SK-N-MC (cell line): ENCODE results near the gene C2CD4A.
"Not testable (repeated sequence)": the region's sequence is repeated elsewhere in the genome, so short reads cannot be mapped to it uniquely, and the experiment has no call there.

Source experiments
- DNase-seq: peaks from one replicate; pipeline ENCODE4 v3.0.0-alpha.2; 2011; ENCODE audit warnings: low read depth, low spot score
- H3K27ac ChIP-seq: fragments of 200-600 bp; sonication (generic); 2 replicates; pipeline ENCODE4 v1.5.1; 2016; ENCODE audit warnings: mixed run types
- H3K36me3 ChIP-seq: fragments of 200-600 bp; sonication (generic); 2 replicates; pipeline ENCODE4 v1.6.1; 2017; ENCODE audit warnings: antibody characterized with exemption, low read length, mixed read lengths; ENCODE audit not compliant: insufficient read depth
- H3K4me3 ChIP-seq: fragments of 200-600 bp; sonication (generic); 2 replicates; pipeline ENCODE4 v1.5.1; 2016
- H3K9ac ChIP-seq: fragments of 200-600 bp; sonication (generic); 2 replicates; pipeline ENCODE4 v1.8.0; 2017; ENCODE audit warnings: mixed run types, mixed read lengths; ENCODE audit not compliant: insufficient read length
- H3K9me3 ChIP-seq: fragments of 200-600 bp; sonication (generic); 2 replicates; pipeline ENCODE4 v1.6.1; 2017; ENCODE audit warnings: low read depth, mild to moderate bottlenecking, antibody characterized with exemption, low read length, moderate library complexity, mixed read lengths
- EZH2 ChIP-seq: fragments of 200-600 bp; sonication (generic); IDR thresholded peaks from one replicate; pipeline ENCODE4 v1.6.1; 2017; ENCODE audit warnings: antibody characterized with exemption
- FOXP2 ChIP-seq: optimal IDR thresholded peaks from 2 replicates; pipeline ENCODE3; 2011; ENCODE audit warnings: mild to moderate bottlenecking, moderate library complexity; ENCODE audit not compliant: insufficient read depth; ENCODE audit errors: extremely low read length, control extremely low read depth
- POLR2AphosphoS5 ChIP-seq: IDR thresholded peaks from 2 replicates; pipeline ENCODE4 v1.6.1; 2012; ENCODE audit warnings: mild to moderate bottlenecking, low read depth, low read length, borderline replicate concordance

Gene C2CD4A

GRCh38 chr15:62046078-62046743, 20.6 kb upstream of the C2CD4A start:
- no peak for TF ChIP-seq FOXP2
- TF ChIP-seq EZH2: no peak
- no peak for TF ChIP-seq POLR2AphosphoS5
- H3K9me3 ChIP-seq: no peaks in the 10 kb centered on the region
- H3K9ac ChIP-seq: no peak overlapping the region
- no peak for DNase-seq
- no peak overlapping the region for H3K27ac ChIP-seq
- H3K36me3 ChIP-seq: peaks cover under 1% of the 10 kb centered on the region; the same call in 1 of the 2 replicates
- H3K4me3 ChIP-seq: no peak overlapping the region

GRCh38 chr15:62047282-62047827, 19.4 kb upstream of the C2CD4A start:
- no peak overlapping the region for H3K27ac ChIP-seq

GRCh38 chr15:62048254-62048653, 18.5 kb upstream of the C2CD4A start:
- not testable (repeated sequence) for H3K4me3 ChIP-seq, H3K9me3 ChIP-seq

More at GRCh38 chr15:62047282-62047827, 19.4 kb upstream of the C2CD4A start:
- Histone ChIP-seq H3K9ac (no peak overlapping the region), H3K36me3 (no peaks in the 10 kb centered on the region), H3K9me3 (no peaks in the 10 kb centered on the region), H3K4me3 (no peak overlapping the region)
- no peak for DNase-seq
- TF ChIP-seq EZH2 (no peak), FOXP2 (no peak), POLR2AphosphoS5 (no peak)

GRCh38 chr15:62050115-62050514, 16.7 kb upstream of the C2CD4A start:
- Histone ChIP-seq H3K4me3 (no peak overlapping the region), H3K27ac (no peak overlapping the region), H3K9ac (no peak overlapping the region), H3K9me3 (no peaks in the 10 kb centered on the region), H3K36me3 (no peaks in the 10 kb centered on the region)
- no peak for TF ChIP-seq FOXP2
- no peak for TF ChIP-seq POLR2AphosphoS5
- TF ChIP-seq EZH2: no peak
- DNase-seq: no peak

More at GRCh38 chr15:62048254-62048653, 18.5 kb upstream of the C2CD4A start:
- H3K27ac ChIP-seq, H3K9ac ChIP-seq, DNase-seq, H3K36me3 ChIP-seq: not testable (repeated sequence)

- no peak overlapping the region for H3K27ac ChIP-seq
- DNase-seq: no peak
- no peak for TF ChIP-seq EZH2
- TF ChIP-seq FOXP2: no peak
- TF ChIP-seq POLR2AphosphoS5: no peak
- no peak overlapping the region for H3K9ac ChIP-seq
- H3K9me3 ChIP-seq: no peaks in the 10 kb centered on the region
- H3K4me3 ChIP-seq: no peak overlapping the region
- no peaks in the 10 kb centered on the region for H3K36me3 ChIP-seq
Observed at GRCh38 chr15:62051166-62051565, 15.6 kb upstream of the C2CD4A start.

GRCh38 chr15:62052713-62053112, 14.1 kb upstream of the C2CD4A start:
- no peak overlapping the region for H3K9ac ChIP-seq
- no peaks in the 10 kb centered on the region for H3K9me3 ChIP-seq
- H3K4me3 ChIP-seq: no peak overlapping the region
- H3K36me3 ChIP-seq: no peaks in the 10 kb centered on the region
- DNase-seq: no peak
- H3K27ac ChIP-seq: no peak overlapping the region
- no peak for TF ChIP-seq POLR2AphosphoS5
- no peak for TF ChIP-seq FOXP2
- TF ChIP-seq EZH2: no peak

- H3K9me3 ChIP-seq: no peaks in the 10 kb centered on the region
- H3K36me3 ChIP-seq: no peaks in the 10 kb centered on the region
- no peak for DNase-seq
- no peak overlapping the region for H3K27ac ChIP-seq
- TF ChIP-seq FOXP2 (no peak), POLR2AphosphoS5 (no peak), EZH2 (no peak)
- no peak overlapping the region for H3K4me3 ChIP-seq
- H3K9ac ChIP-seq: no peak overlapping the region
Observed at GRCh38 chr15:62053439-62054085, 13.2 kb upstream of the C2CD4A start.

- Histone ChIP-seq H3K36me3 (no peaks in the 10 kb centered on the region), H3K9ac (no peak overlapping the region), H3K9me3 (no peaks in the 10 kb centered on the region), H3K27ac (no peak overlapping the region), H3K4me3 (no peak overlapping the region)
- TF ChIP-seq EZH2 (no peak), FOXP2 (no peak), POLR2AphosphoS5 (no peak)
- DNase-seq: no peak
Observed at GRCh38 chr15:62054979-62055378, 11.8 kb upstream of the C2CD4A start.
